ENCODE results near the gene TM9SF4. TPM values are rescaled to one million over a fixed set of nuclear protein-coding genes. Genes with fewer than 3 reads are reported as not detected.
A peak's percentile ranks its signal among the peaks of the same experiment; 100 is the strongest.
"Not testable (repeated sequence)": the region's sequence is repeated elsewhere in the genome, so short reads cannot be mapped to it uniquely, and the experiment has no call there.

The TM9SF4 gene
- total and polyA plus RNA-seq, 2 experiments from 2014 or later, result 38.6 to 41.3 TPM

GRCh38 chr20:32113591-32114260 lies 4.2 kb downstream of the TM9SF4 start:
- Histone ChIP-seq H3F3A (ENCODE audit: insufficient read depth) (no peaks in the 10 kb centered on the region), H3K27me3 (replicated peaks; ENCODE audit: insufficient read depth) (no peaks in the 10 kb centered on the region), H3K9ac (no peak overlapping the region), H3K4me2 (ENCODE audit: unreplicated experiment) (no peak overlapping the region), H4K20me1 (ENCODE audit: insufficient read depth) (peaks cover 14% of the 10 kb centered on the region; the same call in 1 of the 2 replicates), H3K27ac (no peak overlapping the region), H3K4me1 (ENCODE audit: insufficient read depth) (peaks cover 13% of the 10 kb centered on the region), H3K4me3 (no peak overlapping the region), H3K79me2 (ENCODE audit: insufficient read depth) (peaks cover 91% of the 10 kb centered on the region), H3K9me3 (ENCODE audit: low read depth) (no peaks in the 10 kb centered on the region), H3K36me3 (ENCODE audit: low read depth) (no peaks in the 10 kb centered on the region), H3K9me2 (ENCODE audit: insufficient read depth) (no peaks in the 10 kb centered on the region), H2AFZ (no peak overlapping the region)
- DNase-seq, result no peak
- in situ Hi-C loops (cut with MboI), result no loop called here
- WGBS, 2 experiments (ENCODE audit: low coverage in 1 of 2, low lambda C conversion rate in 2 of 2, missing lambda C conversion rate in 2 of 2), result 93 to 98% methylated on average over 2 of the region's 2 CpGs
- TF ChIP-seq EZH2phosphoT487 (IDR thresholded peaks at IDR 0.05; ENCODE audit: insufficient read depth, low read depth) (no peak), EZH2 (IDR thresholded peaks at IDR 0.05; ENCODE audit: insufficient read depth, poor library complexity, severe bottlenecking) (no peak)

GRCh38 chr20:32114305-32114960 lies 4.9 kb downstream of the TM9SF4 start:
- Histone ChIP-seq H4K20me1 (ENCODE audit: insufficient read depth) (peaks cover 14% of the 10 kb centered on the region; the same call in 1 of the 2 replicates), H3K4me2 (ENCODE audit: unreplicated experiment) (no peak overlapping the region), H3K9me2 (ENCODE audit: insufficient read depth) (no peaks in the 10 kb centered on the region), H3K27ac (no peak overlapping the region), H3K36me3 (ENCODE audit: low read depth) (no peaks in the 10 kb centered on the region), H3K27me3 (replicated peaks; ENCODE audit: insufficient read depth) (no peaks in the 10 kb centered on the region), H2AFZ (no peak overlapping the region), H3K4me1 (ENCODE audit: insufficient read depth) (peaks cover 13% of the 10 kb centered on the region), H3K4me3 (no peak overlapping the region), H3K79me2 (ENCODE audit: insufficient read depth) (peaks cover 98% of the 10 kb centered on the region), H3F3A (ENCODE audit: insufficient read depth) (no peaks in the 10 kb centered on the region), H3K9me3 (ENCODE audit: low read depth) (no peaks in the 10 kb centered on the region), H3K9ac (no peak overlapping the region)
- WGBS, 2 experiments (ENCODE audit: low coverage in 1 of 2, low lambda C conversion rate in 2 of 2, missing lambda C conversion rate in 2 of 2), result 73 to 76% methylated on average over 8 of the region's 8 CpGs
- DNase-seq, result peak; percentile 41
- no peak for TF ChIP-seq EZH2phosphoT487 (IDR thresholded peaks at IDR 0.05; ENCODE audit: insufficient read depth, low read depth)
- TF ChIP-seq EZH2 (IDR thresholded peaks at IDR 0.05; ENCODE audit: insufficient read depth, poor library complexity, severe bottlenecking), result no peak
- in situ Hi-C loops (cut with MboI), result no loop called here

DNA sequence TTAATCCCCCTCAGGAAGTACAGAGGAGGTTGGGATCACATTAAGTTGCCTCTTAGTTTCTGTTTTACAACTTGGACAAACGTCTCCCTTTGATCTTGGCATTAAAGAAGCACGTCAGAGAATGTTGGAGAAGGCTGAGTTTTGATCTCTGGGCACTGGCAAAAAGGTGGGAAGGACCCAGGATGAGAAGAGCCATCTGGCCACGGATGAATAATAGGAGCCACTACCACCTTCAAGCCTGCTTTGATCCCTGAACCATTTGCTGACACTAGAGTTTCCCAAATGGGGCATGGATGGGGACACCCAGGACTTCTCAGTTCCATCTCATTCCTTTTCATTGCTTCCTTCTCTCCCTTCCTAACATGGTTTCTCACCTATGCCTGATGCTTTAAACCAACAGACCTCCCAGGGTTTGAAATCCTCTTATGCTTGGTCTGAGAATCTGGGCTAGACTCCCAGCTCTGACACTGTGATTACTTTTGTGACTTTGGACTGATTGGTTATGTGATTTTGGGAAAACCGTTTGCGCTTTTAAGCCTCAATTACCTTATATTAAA lies 5.8 kb downstream of the TM9SF4 start:
- no peak overlapping the region for H3K4me3 ChIP-seq
- no peaks in the 10 kb centered on the region for H3K27me3 ChIP-seq (replicated peaks; ENCODE audit: insufficient read depth)
- H3K9ac ChIP-seq, result no peak overlapping the region
- H2AFZ ChIP-seq, result no peak overlapping the region
- H3K9me2 ChIP-seq (ENCODE audit: insufficient read depth), result no peaks in the 10 kb centered on the region
- DNase-seq, result no peak
- in situ Hi-C loops (cut with MboI), result no loop called here
- no peak overlapping the region for H3K4me2 ChIP-seq (ENCODE audit: unreplicated experiment)
- peaks cover 100% of the 10 kb centered on the region for H3K79me2 ChIP-seq (ENCODE audit: insufficient read depth)
- no peaks in the 10 kb centered on the region for H3F3A ChIP-seq (ENCODE audit: insufficient read depth)
- no peak for TF ChIP-seq EZH2 (IDR thresholded peaks at IDR 0.05; ENCODE audit: insufficient read depth, poor library complexity, severe bottlenecking)
- no peak for TF ChIP-seq EZH2phosphoT487 (IDR thresholded peaks at IDR 0.05; ENCODE audit: insufficient read depth, low read depth)
- no peaks in the 10 kb centered on the region for H3K9me3 ChIP-seq (ENCODE audit: low read depth)
- H3K36me3 ChIP-seq (ENCODE audit: low read depth), result no peaks in the 10 kb centered on the region
- H4K20me1 ChIP-seq (ENCODE audit: insufficient read depth), result peaks cover 14% of the 10 kb centered on the region; the same call in 1 of the 2 replicates
- no peak overlapping the region for H3K27ac ChIP-seq
- 59% methylated on average over 5 of the region's 5 CpGs for WGBS, 2 experiments (ENCODE audit: low coverage in 1 of 2, low lambda C conversion rate in 2 of 2, missing lambda C conversion rate in 2 of 2)
- H3K4me1 ChIP-seq (ENCODE audit: insufficient read depth), result peaks cover 13% of the 10 kb centered on the region

DNA sequence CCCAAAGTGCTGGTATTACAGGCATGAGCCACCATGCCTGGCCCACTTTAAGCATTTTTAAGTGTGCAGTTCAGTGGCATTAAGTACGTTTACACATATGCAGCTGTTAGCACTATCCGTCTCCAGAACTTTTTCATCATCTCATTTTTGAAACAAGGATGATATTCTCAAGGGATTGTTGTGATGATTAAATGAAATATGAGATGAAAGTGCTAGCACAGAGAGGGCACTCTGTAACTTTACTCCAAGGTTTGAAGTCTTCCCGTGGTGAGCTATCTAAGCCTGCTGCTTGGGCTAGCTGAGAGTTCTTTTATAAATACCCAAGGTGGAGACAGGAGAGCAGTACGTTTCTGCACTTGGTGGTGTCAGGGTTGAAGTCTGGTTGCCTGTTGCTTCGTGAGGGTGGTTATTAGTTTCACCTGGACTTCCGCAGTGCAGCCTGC lies 6.6 kb downstream of the TM9SF4 start:
- no peaks in the 10 kb centered on the region for H3K9me2 ChIP-seq (ENCODE audit: insufficient read depth)
- DNase-seq, result peak; percentile 19
- in situ Hi-C loops (cut with MboI), result no loop called here
- H3K27me3 ChIP-seq (replicated peaks; ENCODE audit: insufficient read depth), result no peaks in the 10 kb centered on the region
- peaks cover 100% of the 10 kb centered on the region for H3K79me2 ChIP-seq (ENCODE audit: insufficient read depth)
- H3F3A ChIP-seq (ENCODE audit: insufficient read depth), result no peaks in the 10 kb centered on the region
- H3K9me3 ChIP-seq (ENCODE audit: low read depth), result no peaks in the 10 kb centered on the region
- H3K27ac ChIP-seq, result no peak overlapping the region
- peaks cover 15% of the 10 kb centered on the region for H4K20me1 ChIP-seq (ENCODE audit: insufficient read depth)
- H3K9ac ChIP-seq, result no peak overlapping the region
- no peak overlapping the region for H3K4me2 ChIP-seq (ENCODE audit: unreplicated experiment)
- WGBS, 2 experiments (ENCODE audit: low coverage in 1 of 2, low lambda C conversion rate in 2 of 2, missing lambda C conversion rate in 2 of 2), result 42 to 55% methylated on average over 6 of the region's 6 CpGs
- H3K4me3 ChIP-seq, result no peak overlapping the region
- H3K36me3 ChIP-seq (ENCODE audit: low read depth), result no peaks in the 10 kb centered on the region
- TF ChIP-seq EZH2 (IDR thresholded peaks at IDR 0.05; ENCODE audit: insufficient read depth, poor library complexity, severe bottlenecking) (no peak), EZH2phosphoT487 (IDR thresholded peaks at IDR 0.05; ENCODE audit: insufficient read depth, low read depth) (no peak)
- H3K4me1 ChIP-seq (ENCODE audit: insufficient read depth), result peaks cover 5% of the 10 kb centered on the region; the same call in 1 of the 2 replicates
- no peak overlapping the region for H2AFZ ChIP-seq

DNA sequence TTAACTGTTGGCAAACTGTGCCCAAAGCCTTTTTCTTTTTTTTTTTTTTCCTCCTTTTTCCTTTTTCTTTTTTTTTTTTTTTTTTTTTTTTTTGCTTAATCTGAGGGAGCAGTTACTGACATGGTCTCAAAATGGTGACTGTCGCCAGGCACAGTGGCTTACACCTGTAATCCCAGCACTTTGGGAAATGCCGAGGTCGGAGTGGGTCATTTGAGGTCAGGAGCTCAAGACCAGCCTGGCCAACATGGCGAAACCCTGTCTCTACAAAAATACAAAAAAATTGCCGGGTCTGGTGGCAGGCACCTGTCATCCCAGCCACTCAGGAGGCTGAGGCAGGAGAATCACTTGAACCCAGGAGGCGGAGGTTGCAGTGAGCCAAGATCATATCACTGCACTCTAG lies 7.3 kb downstream of the TM9SF4 start:
- H3K9me3 ChIP-seq (ENCODE audit: low read depth); H3K27ac ChIP-seq; H3K27me3 ChIP-seq (replicated peaks; ENCODE audit: insufficient read depth); H3K9me2 ChIP-seq (ENCODE audit: insufficient read depth); in situ Hi-C loops (cut with MboI); H3K9ac ChIP-seq; H3K4me1 ChIP-seq (ENCODE audit: insufficient read depth); H3K36me3 ChIP-seq (ENCODE audit: low read depth); H3F3A ChIP-seq (ENCODE audit: insufficient read depth); H3K4me2 ChIP-seq (ENCODE audit: unreplicated experiment); H3K4me3 ChIP-seq; DNase-seq; H2AFZ ChIP-seq: not testable (repeated sequence)
- Histone ChIP-seq H4K20me1 (ENCODE audit: insufficient read depth) (peaks cover 15% of the 10 kb centered on the region), H3K79me2 (ENCODE audit: insufficient read depth) (peaks cover 94% of the 10 kb centered on the region)
- 88 to 91% methylated on average over 6 of the region's 6 CpGs for WGBS, 2 experiments (ENCODE audit: low coverage in 1 of 2, low lambda C conversion rate in 2 of 2, missing lambda C conversion rate in 2 of 2)

- H3K9me2 ChIP-seq (ENCODE audit: insufficient read depth); H3K27ac ChIP-seq; H3K9me3 ChIP-seq (ENCODE audit: low read depth); H3K4me2 ChIP-seq (ENCODE audit: unreplicated experiment); H3K4me1 ChIP-seq (ENCODE audit: insufficient read depth); in situ Hi-C loops (cut with MboI); H3K9ac ChIP-seq; H3K27me3 ChIP-seq (replicated peaks; ENCODE audit: insufficient read depth); H2AFZ ChIP-seq; DNase-seq; H3K4me3 ChIP-seq; H3K36me3 ChIP-seq (ENCODE audit: low read depth); H3F3A ChIP-seq (ENCODE audit: insufficient read depth): not testable (repeated sequence)
- H3K79me2 ChIP-seq (ENCODE audit: insufficient read depth), result peaks cover 85% of the 10 kb centered on the region
- 84 to 87% methylated on average over 5 of the region's 5 CpGs for WGBS, 2 experiments (ENCODE audit: low coverage in 1 of 2, low lambda C conversion rate in 2 of 2, missing lambda C conversion rate in 2 of 2)
- peaks cover 15% of the 10 kb centered on the region for H4K20me1 ChIP-seq (ENCODE audit: insufficient read depth)
Measured at GRCh38 chr20:32118427-32118826, 8.9 kb downstream of the TM9SF4 start.
